Dendritic cell treated with granulocyte-macrophage colony-stimulating factor and Interleukin-4, amounts not matched to agents 40 ng/mL and 50 ng/mL, for 4 days (primary cell): Measurements from ENCODE around the gene AKAIN1.

Experiments
- H3K27ac Mint-ChIP-seq: one replicate; pipeline ENCODE4 v1.8.0; 2022; ENCODE audit warnings: mild to moderate bottlenecking, mixed read lengths
- H3K27me3 Mint-ChIP-seq: one replicate; pipeline ENCODE4 v1.8.0; 2022; ENCODE audit warnings: mild to moderate bottlenecking, mixed read lengths
- H3K36me3 Mint-ChIP-seq: one replicate; pipeline ENCODE4 v1.8.0; 2022; ENCODE audit warnings: low read depth, mixed read lengths
- H3K4me1 Mint-ChIP-seq: one replicate; pipeline ENCODE4 v1.8.0; 2022; ENCODE audit warnings: low read depth, mixed read lengths
- H3K4me3 Mint-ChIP-seq: one replicate; pipeline ENCODE4 v1.8.0; 2022; ENCODE audit warnings: mild to moderate bottlenecking, moderate library complexity, mixed read lengths
- H3K9me3 Mint-ChIP-seq: one replicate; pipeline ENCODE4 v1.8.0; 2022; ENCODE audit warnings: mixed read lengths
- intact Hi-C: fragments of 100-400 bp; cut with micrococcal nuclease; formaldehyde crosslinking; loops from one replicate; pipeline ENCODE4 v1.15.0; 2022

Gene AKAIN1

DNA sequence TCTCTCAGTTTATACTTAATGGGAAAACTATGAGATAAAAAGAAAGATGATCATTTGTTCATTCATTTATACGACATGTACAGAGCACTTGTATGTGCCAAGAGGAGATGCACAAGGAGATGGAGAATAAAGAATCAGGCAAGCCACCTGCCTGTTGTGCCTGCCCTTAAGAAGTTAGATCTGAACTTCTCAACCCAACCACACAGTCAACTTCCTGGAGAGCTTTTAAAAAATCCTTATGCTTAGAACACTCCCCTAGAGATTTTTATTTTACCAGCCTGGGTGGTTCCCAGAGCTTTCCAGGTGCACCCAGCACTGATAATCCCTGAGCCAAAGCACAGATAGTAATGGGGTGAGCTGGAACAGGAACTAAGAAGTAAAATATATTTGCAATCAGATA lies 18.5 kb downstream of the AKAIN1 start:
- Mint-ChIP-seq H3K9me3 (no peaks in the 10 kb centered on the region), H3K36me3 (no peaks in the 10 kb centered on the region), H3K4me1 (no peaks in the 10 kb centered on the region), H3K27ac (no peak overlapping the region), H3K4me3 (no peak overlapping the region), H3K27me3 (no peaks in the 10 kb centered on the region)
- intact Hi-C loops: no loop called here

DNA sequence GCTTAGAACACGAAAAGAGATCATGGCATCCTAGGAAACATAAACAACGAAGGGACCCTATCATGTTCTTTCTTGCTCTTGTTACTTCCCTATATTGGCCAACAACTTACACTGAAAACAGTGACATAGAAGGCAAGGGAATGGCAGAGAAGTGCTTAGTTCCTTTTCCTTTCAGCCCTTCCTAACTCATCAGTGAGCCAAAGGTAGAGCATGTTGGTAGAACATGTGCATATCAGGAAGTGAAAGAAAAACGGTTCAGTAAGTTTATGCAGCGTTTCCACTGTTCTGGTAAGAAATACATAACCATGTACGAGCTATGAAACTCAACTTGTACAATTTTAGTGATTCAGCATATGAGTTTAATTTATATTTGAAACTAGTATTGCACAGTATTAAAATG lies 21.7 kb downstream of the AKAIN1 start:
- Mint-ChIP-seq H3K36me3 (no peaks in the 10 kb centered on the region), H3K4me1 (no peaks in the 10 kb centered on the region), H3K27me3 (no peaks in the 10 kb centered on the region), H3K27ac (no peak overlapping the region), H3K4me3 (no peak overlapping the region), H3K9me3 (peaks cover 12% of the 10 kb centered on the region)
- intact Hi-C loops: no loop called here

DNA sequence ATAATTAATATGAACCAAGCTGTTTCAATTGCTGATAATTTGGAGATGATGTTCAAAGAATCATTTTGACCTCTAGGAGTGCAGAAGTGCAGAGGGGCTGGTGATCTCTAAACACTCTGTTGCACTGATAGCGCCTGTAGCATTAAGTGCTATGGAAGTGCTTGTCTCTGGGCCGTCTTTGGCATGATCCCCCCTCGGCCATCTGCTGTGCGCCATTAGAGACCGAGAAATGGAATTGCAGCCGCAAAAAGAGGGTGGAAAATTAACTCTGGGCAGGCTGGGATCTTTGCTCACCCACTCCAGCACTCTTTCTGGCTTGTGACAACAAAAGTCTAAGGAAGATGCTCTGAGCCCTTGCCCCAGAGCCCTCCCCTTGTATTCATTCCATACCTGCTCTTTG lies 23.4 kb downstream of the AKAIN1 start:
- no peaks in the 10 kb centered on the region for H3K27me3 Mint-ChIP-seq
- no peak overlapping the region for H3K27ac Mint-ChIP-seq
- no peaks in the 10 kb centered on the region for H3K4me1 Mint-ChIP-seq
- intact Hi-C loops: no loop called here
- peaks cover 12% of the 10 kb centered on the region for H3K9me3 Mint-ChIP-seq
- H3K36me3 Mint-ChIP-seq: no peaks in the 10 kb centered on the region
- no peak overlapping the region for H3K4me3 Mint-ChIP-seq

DNA sequence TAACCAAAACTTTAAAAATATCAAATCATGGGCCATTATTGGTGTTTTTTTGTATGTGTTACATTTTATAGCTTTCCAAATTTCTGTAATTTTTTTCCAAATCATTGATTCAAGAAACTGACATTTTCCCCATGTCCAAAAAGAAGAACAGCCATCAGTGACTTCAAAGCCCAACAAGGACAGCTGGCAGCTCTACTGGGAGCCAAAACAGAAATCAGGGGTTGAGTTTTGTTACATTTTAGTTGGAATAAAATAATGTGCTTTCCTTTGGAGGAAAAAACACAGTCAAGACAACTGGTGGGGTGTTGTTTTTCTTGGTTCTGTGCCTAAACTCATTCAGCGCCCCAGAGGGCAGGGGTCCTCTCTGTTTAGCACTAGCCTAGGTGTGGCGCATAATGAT lies 23.8 kb downstream of the AKAIN1 start:
- intact Hi-C loops: no loop called here
- H3K36me3 Mint-ChIP-seq: no peaks in the 10 kb centered on the region
- no peak overlapping the region for H3K4me3 Mint-ChIP-seq
- no peak overlapping the region for H3K27ac Mint-ChIP-seq
- peaks cover 12% of the 10 kb centered on the region for H3K9me3 Mint-ChIP-seq
- no peaks in the 10 kb centered on the region for H3K27me3 Mint-ChIP-seq
- H3K4me1 Mint-ChIP-seq: peaks cover under 1% of the 10 kb centered on the region

DNA sequence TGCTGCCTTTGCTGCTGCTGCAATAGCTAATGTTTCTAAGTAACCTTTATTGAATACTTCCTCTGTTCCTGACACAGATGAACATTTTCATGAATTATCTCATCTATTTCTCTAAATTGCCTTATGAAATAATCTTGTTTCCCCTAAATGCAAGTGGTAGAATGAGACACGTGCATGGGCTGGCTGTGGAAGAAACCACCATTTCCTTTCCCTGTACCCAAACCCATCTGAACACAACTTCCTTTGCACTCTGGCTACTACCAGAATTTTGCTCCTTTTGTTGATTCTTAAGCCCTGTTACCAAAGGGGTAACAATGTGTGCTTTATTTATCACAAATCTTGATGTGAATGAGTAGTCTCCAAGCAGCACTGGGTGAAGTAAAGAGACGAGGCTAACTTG lies 29.2 kb downstream of the AKAIN1 start:
- Mint-ChIP-seq H3K4me3 (no peak overlapping the region), H3K27ac (no peak overlapping the region), H3K27me3 (no peaks in the 10 kb centered on the region), H3K36me3 (no peaks in the 10 kb centered on the region), H3K9me3 (peaks cover 12% of the 10 kb centered on the region), H3K4me1 (peaks cover 7% of the 10 kb centered on the region)
- intact Hi-C loops: no loop called here

DNA sequence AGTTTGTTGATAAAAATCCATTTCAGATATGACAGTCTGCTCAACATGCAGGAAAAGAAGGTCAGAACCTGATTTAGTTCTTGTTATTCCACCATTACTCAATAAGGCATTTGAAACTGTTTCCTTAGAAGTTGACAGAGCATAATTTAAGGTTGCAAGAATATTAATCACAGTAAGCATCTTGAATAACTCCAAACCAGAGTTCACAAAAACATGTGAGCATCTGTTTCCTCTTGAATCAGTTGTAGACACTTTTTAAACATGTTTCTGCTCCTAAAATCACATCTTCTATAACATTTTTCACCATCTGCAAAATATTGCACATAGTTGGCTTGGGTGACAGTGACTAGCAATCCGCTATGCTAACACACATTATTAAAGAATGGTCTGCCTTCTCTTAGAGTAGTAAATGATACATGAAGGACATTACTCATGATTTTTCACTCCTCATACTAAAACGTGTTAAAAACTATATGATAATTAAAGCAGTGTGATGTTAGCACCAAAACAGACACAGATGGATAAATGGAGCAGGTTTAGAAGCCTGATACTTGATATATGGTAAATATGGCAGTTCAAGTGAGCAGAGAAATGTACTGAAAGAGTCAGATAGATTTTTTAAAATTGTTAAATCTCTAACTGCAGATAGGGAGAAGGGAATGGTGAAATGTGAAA lies 30.3 kb downstream of the AKAIN1 start:
- H3K36me3 Mint-ChIP-seq: no peaks in the 10 kb centered on the region
- intact Hi-C loops: no loop called here
- H3K27ac Mint-ChIP-seq: no peak overlapping the region
- H3K4me1 Mint-ChIP-seq: peaks cover 7% of the 10 kb centered on the region
- no peaks in the 10 kb centered on the region for H3K27me3 Mint-ChIP-seq
- H3K4me3 Mint-ChIP-seq: no peak overlapping the region
- H3K9me3 Mint-ChIP-seq: peaks cover 8% of the 10 kb centered on the region

DNA sequence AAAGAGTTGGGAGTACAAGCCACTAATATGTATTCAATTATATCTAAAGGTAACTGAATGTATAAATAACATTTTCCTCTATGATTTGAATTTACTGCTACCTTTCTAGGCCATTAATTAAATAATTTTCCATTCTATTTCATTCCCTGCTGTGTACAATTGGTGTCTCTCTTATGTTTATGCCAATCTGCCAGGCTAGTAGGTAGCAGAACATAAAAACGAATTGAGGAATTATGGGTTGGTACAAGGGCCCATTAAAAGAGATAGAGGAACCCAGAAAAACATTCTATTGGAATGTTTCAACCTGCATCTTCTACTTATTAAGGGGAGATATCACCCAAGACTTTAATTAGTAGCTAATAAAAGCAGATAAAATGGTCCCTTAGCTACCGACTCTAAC lies 32.2 kb downstream of the AKAIN1 start:
- Mint-ChIP-seq H3K4me3 (no peak overlapping the region), H3K4me1 (peaks cover 7% of the 10 kb centered on the region), H3K27ac (no peak overlapping the region), H3K27me3 (no peaks in the 10 kb centered on the region), H3K36me3 (no peaks in the 10 kb centered on the region), H3K9me3 (no peaks in the 10 kb centered on the region)
- intact Hi-C loops: no loop called here

DNA sequence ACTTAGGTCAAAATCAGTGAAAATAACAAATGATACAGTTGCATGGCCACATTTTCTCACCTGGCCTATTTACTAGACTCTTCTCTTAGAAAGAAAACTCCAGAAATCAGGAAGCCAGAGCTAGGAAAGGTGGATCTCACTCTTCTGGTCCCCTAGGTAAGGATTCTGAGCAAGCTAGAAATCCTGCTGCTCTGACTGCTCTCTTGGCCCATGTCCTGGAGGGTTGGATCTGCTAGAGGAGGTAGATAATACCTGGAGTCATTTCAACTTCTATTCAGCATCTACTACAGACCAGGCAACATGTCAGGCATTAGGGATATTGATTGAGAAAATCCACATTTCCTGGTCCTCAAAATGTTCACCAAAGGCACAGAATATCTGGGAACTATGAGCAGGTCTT lies 34.9 kb downstream of the AKAIN1 start:
- Mint-ChIP-seq H3K4me1 (no peaks in the 10 kb centered on the region), H3K4me3 (no peak overlapping the region), H3K27me3 (no peaks in the 10 kb centered on the region), H3K27ac (no peak overlapping the region), H3K36me3 (no peaks in the 10 kb centered on the region), H3K9me3 (no peaks in the 10 kb centered on the region)
- intact Hi-C loops: no loop called here

DNA sequence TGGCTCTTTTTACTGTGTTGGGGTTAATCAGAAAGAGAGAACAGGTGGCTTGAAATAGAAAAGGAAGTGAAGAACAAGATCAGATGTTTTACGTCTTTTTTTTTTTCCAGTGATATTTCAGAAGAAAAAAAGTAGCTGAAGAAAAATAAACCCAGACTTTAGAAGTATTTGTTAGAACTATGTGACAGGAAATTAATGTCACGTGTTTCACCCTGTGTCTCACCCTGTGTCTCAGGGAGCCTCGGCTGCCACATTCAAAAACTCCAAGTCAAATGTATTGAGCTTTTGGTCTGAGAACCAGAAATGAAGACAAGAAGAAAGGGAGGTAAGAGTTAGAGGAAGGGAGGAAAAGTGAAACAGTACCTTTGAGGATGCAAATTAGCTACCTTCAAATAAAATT lies 38.0 kb downstream of the AKAIN1 start:
- intact Hi-C loops: no loop called here
- Mint-ChIP-seq H3K27me3 (no peaks in the 10 kb centered on the region), H3K4me3 (no peak overlapping the region), H3K27ac (no peak overlapping the region), H3K4me1 (no peaks in the 10 kb centered on the region), H3K36me3 (no peaks in the 10 kb centered on the region), H3K9me3 (no peaks in the 10 kb centered on the region)

DNA sequence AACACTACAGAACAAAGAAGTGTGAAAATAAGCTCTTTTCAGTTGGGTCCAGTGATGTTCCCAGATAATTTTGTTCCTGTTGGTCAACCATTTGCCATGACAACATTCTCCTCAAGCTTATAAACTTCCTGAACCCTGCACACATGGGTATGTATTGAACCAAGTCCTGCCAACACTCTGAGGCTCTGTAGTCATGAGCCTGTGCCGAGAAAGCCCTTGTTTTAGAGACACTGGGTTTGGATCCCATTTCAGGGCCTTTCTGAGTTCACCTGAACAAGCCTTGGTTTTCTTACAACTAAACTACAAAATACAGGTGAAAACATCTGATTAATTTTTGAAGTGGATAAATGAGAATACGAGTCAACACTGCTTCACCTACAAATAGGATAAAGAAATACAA lies 38.5 kb downstream of the AKAIN1 start:
- no peaks in the 10 kb centered on the region for H3K36me3 Mint-ChIP-seq
- no peaks in the 10 kb centered on the region for H3K4me1 Mint-ChIP-seq
- H3K9me3 Mint-ChIP-seq: no peaks in the 10 kb centered on the region
- intact Hi-C loops: no loop called here
- no peak overlapping the region for H3K27ac Mint-ChIP-seq
- H3K4me3 Mint-ChIP-seq: no peak overlapping the region
- no peaks in the 10 kb centered on the region for H3K27me3 Mint-ChIP-seq

DNA sequence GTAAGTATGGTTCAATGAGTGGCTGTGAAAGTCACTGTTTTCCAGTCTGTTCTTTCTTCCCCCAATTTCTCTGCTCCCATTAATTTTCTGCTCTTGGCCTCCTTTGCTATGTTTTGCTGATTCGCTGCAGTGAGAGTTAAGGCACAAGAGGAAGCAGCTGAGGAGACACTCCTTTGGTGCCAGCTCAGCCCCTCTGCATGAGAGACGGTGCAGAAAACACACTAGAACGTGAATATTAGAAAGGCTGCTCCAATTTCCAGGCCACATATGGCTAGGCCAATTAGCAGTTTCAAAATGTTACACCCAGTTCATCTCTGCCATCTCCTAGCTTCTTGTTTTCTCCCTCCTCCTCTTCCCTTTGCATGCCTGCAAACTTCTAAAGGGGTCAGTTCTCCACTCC lies 38.9 kb downstream of the AKAIN1 start:
- intact Hi-C loops: no loop called here
- Mint-ChIP-seq H3K27me3 (no peaks in the 10 kb centered on the region), H3K36me3 (no peaks in the 10 kb centered on the region), H3K4me3 (no peak overlapping the region), H3K27ac (no peak overlapping the region), H3K4me1 (no peaks in the 10 kb centered on the region), H3K9me3 (no peaks in the 10 kb centered on the region)

DNA sequence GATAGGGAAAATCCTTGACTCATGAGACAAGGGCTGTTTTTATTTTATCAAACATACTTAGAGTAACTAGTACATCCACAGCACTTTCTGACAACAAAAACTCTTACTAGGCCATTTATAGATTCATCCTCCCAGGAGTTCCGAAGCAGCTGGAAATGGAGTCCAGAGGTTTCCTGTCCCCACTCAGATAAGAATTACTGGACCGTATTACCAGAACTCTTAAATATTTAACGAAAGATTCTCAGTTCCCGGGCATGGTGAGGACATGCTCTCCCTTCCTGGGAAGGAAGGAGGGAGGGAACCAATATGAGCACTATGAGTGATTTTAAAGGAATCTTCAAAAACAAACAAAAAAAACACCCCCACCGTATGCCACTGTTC lies 41.2 kb downstream of the AKAIN1 start:
- Mint-ChIP-seq H3K4me1 (no peaks in the 10 kb centered on the region), H3K36me3 (no peaks in the 10 kb centered on the region), H3K27ac (no peak overlapping the region), H3K4me3 (no peak overlapping the region), H3K9me3 (no peaks in the 10 kb centered on the region), H3K27me3 (no peaks in the 10 kb centered on the region)
- intact Hi-C loops: no loop called here

DNA sequence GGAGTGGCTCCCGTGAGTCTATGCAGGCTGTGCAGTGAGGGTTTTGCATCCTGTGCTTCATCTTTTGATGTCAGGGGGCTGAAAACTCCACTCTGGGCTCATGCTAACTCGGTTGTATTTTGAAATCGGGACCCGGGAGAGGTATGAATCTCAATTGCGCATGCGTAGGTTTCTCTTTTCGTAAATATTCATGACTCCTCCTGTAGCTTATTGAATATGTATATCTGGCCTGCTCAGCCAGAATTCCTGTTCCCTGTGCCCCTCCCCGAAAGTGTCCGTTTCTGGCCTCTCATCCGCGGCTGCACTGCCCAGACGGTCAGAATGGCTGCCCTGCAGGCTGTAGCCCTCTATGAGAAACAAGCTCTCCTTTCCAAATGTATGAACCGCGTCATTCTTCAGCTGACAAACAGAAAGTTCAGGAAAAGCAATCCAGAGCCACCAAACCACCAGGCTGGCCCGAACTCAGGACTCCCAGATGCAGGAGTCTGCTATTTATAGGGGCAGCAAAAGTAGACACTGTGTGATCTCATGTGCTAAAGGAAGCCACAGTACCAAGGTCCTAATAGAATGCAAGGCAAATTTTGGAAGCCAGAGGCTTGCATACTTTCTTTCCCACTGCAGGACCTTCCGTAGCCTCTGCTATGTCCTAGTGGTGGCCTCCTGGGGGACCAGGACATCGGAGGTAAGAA lies 41.7 kb downstream of the AKAIN1 start:
- Mint-ChIP-seq H3K27ac (no peak overlapping the region), H3K9me3 (no peaks in the 10 kb centered on the region), H3K4me3 (no peak overlapping the region), H3K27me3 (no peaks in the 10 kb centered on the region), H3K36me3 (no peaks in the 10 kb centered on the region), H3K4me1 (no peaks in the 10 kb centered on the region)
- intact Hi-C loops: no loop called here

DNA sequence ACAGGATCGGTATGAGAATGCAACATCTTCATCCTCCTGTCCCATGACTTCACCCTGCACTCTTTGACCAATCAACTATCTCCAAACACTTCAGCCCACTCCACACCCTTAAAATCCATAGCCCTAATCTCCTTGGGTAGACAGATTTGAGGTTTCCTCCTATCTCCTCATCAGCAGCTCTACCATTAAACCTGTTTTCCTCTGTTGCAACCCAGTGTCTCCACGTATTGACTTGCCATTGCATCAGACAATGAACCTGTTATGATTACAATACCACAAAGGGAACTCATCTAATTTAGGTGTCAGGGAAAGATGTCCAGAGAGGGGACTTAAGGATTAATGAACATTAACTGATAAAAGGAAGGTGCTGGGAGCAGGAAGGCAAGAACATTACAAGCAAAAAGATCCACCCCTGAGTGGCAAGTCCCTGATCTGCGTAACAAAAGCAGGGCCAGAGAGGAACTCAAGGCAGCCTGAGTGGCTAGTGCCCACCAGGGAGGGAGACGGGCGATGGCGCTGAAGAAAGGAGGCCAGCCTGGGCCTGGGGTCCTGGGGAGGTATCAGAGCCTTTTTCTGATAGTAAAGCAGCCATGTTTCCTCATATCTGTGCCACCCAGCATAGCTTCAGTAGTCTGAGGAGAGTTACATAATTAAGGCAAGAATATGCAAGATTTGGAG lies 44.6 kb downstream of the AKAIN1 start:
- no peak overlapping the region for H3K27ac Mint-ChIP-seq
- no peaks in the 10 kb centered on the region for H3K27me3 Mint-ChIP-seq
- H3K9me3 Mint-ChIP-seq: no peaks in the 10 kb centered on the region
- no peaks in the 10 kb centered on the region for H3K4me1 Mint-ChIP-seq
- H3K4me3 Mint-ChIP-seq: no peak overlapping the region
- no peaks in the 10 kb centered on the region for H3K36me3 Mint-ChIP-seq
- intact Hi-C loops: no loop called here
